LNCaP clone FGC (cell line): Measurements from ENCODE around the gene SKAP2.

ENCODE experiments used
- DNase-seq: peaks from one replicate; pipeline ENCODE4 v3.0.0-alpha.2; 2011; ENCODE audit warnings: low read depth
- H3K4me3 ChIP-seq: 2 replicates; pipeline ENCODE4 v1.5.1; 2011; ENCODE audit warnings: mild to moderate bottlenecking, low read depth, low read length, control low read depth
- TF ChIP-seq, protein P1 (sequence below): IDR thresholded peaks from 2 replicates; pipeline ENCODE4 v1.5.1; 2012; ENCODE audit warnings: mild to moderate bottlenecking; ENCODE audit not compliant: control insufficient read depth, insufficient read depth; ENCODE audit errors: extremely low read depth

The SKAP2 gene

DNA sequence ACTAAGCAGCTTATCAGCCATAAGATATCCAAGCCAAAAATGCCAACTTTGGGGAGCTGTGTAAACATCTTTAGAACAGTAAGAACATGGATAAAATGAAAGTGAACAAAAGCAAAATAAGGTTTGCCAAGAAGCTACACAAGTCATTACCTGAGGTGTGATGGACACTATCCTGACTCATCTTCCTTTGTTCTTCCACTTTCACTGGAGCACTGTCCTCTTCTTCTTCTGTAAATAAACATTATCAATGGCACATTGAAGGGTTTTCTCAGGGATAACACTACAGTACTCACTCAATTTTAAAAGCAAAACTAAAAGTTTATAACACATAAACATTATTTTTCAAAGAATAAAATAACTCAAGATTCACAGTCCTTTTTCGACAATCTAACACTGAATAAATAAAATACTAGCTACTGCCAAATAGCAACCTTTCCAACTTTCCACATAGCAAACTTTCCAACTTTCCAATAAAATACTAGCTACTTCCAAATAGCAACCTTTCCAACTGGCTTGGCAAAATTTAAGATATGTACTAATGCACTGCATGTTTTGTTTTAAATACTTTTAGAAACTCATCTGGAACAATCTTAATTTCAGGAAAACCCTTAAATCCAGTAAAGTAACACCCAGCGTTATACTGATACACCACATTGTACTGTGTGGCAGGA lies 174.1 kb downstream of the SKAP2 start:
- TF ChIP-seq, protein P1, sequence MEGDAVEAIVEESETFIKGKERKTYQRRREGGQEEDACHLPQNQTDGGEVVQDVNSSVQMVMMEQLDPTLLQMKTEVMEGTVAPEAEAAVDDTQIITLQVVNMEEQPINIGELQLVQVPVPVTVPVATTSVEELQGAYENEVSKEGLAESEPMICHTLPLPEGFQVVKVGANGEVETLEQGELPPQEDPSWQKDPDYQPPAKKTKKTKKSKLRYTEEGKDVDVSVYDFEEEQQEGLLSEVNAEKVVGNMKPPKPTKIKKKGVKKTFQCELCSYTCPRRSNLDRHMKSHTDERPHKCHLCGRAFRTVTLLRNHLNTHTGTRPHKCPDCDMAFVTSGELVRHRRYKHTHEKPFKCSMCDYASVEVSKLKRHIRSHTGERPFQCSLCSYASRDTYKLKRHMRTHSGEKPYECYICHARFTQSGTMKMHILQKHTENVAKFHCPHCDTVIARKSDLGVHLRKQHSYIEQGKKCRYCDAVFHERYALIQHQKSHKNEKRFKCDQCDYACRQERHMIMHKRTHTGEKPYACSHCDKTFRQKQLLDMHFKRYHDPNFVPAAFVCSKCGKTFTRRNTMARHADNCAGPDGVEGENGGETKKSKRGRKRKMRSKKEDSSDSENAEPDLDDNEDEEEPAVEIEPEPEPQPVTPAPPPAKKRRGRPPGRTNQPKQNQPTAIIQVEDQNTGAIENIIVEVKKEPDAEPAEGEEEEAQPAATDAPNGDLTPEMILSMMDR, result no peak
- no peak for DNase-seq
- H3K4me3 ChIP-seq, result no peak overlapping the region

DNA sequence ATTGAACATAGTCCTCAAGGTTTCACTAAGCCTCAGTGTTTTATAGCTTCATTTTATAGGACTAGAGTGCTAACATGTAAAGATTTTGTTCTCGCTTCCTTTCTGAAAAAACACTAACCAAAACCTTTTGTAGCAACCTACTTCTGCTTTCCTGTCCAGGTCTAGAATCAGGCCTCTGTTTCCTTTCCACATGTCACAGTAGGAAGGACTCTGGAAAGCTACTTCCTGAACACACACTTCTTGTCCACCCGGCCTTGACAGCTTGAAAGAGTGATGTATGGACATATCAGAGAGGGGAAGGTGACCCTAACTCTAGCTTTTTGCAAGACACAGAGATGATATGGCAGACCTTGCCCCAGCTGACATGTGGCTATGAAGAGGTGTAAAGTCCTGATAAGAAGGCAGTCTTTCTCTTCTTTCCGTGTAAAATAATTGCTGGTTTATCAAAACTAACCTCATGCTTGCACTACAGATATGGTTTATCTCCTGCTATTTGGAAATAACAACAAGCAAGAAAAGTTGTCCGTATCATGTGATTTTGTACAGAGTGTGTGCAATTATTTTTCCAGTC lies 175.4 kb downstream of the SKAP2 start:
- TF ChIP-seq, protein P1, result no peak
- no peak overlapping the region for H3K4me3 ChIP-seq
- DNase-seq, result no peak

DNA sequence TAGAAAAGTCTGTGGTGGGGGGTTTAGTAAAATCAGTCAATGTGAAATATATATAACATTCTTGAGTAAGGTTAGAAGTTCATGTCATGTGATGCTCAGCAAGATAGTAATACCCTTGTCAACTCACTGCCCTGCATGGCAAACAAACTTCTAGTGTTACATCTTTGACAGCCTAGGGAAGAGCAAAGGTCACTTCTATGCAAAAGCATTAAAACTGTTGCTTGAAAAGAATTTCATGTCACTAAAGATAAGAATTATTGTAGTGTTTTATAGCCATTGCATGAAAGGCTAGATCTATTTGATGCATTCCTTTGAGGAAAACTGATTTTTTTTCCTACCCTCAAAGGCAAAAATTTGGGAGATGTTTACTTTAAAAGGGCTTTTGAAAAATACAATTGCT lies 176.0 kb downstream of the SKAP2 start:
- TF ChIP-seq, protein P1, result no peak
- no peak overlapping the region for H3K4me3 ChIP-seq
- DNase-seq, result no peak

DNA sequence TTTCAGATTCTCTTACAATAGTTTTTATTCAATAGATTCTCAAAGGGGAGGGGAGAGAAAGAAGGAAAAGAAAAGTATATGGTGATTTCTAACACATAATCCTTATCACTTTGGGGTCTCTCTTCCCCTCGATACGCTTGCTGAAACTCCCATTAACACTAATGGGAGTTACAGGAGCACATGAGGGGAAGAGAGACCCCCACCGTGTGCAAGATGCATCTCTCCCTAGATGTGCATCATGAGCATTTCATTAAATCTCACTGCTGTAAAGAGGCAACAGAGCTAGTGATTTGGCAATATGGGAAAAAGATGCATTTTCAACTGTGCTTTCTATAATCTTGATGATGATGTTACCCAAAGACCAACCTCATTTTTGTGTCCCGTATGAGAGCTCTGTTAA lies 177.4 kb downstream of the SKAP2 start:
- TF ChIP-seq, protein P1, result no peak
- no peak overlapping the region for H3K4me3 ChIP-seq
- no peak for DNase-seq

DNA sequence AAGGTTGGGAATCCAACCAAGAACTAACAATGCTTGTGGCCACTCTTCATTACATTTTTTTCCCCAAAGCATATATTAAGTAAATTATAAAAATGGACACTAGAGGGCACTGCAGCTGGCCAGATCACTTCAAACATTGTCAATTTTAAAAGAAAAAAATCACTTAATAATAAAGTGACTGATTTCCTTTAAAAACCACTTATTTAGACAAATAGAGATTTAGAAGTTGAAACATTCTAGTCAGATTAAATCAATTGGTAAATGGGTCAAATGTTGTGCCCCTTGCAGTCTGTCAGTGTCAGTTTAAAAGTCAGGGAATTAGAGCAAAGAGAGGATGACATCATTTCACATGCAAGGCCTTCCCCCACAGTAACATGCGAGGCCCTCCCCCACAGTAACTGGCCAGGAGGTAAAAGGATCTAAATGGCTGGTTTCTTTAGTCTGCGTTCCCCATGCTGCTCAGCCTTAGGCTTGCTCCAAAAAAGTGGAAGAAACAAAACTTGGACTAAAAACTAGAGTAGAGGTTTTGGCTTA lies 177.9 kb downstream of the SKAP2 start:
- no peak for DNase-seq
- TF ChIP-seq, protein P1, result peak; percentile 39
- H3K4me3 ChIP-seq, result no peak overlapping the region

DNA sequence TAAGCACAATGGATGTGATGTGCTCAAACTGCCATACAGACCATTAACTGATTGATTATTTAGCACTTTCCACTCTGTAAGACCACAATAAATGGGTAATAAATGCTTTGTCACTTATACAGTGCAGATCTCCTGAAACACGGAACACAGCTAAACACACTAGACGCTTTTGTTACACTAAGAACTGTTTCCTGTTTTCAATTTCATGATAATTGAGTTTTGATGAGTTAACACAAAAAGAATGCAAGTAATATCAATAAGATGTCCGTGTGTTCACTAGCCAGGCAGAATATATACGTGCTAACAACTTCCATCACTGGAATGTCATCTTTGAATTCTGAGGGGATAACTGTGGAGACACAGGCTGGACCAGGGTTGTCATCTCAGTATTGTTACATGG lies 178.8 kb downstream of the SKAP2 start:
- no peak overlapping the region for H3K4me3 ChIP-seq
- DNase-seq, result no peak
- TF ChIP-seq, protein P1, result no peak
